GM12891 (cell line): ENCODE results near the gene HOXB5.

ENCODE experiments used
- DNase-seq: peaks from one replicate; pipeline ENCODE4 v3.0.0; 2011; ENCODE audit warnings: low spot score; ENCODE audit not compliant: insufficient read length
- FAIRE-seq: peaks from 2 replicates; lab custom pipeline; 2011; peaks lifted over from hg19 to GRCh38; lab: Jason Lieb, UNC
- PAX5 ChIP-seq: IDR thresholded peaks from 2 replicates; pipeline ENCODE4 v1.6.1; 2011; ENCODE audit warnings: low read length, moderate library complexity, mild to moderate bottlenecking; ENCODE audit not compliant: insufficient read depth, severe bottlenecking
- POLR2A ChIP-seq: IDR thresholded peaks from 2 replicates; pipeline ENCODE4 v1.6.1; 2011; ENCODE audit warnings: low read depth, low read length, control low read depth
- POLR2AphosphoS5 ChIP-seq: IDR thresholded peaks from 2 replicates; pipeline ENCODE4 v1.6.1; 2011; ENCODE audit warnings: low read depth, low read length, control low read depth
- POU2F2 ChIP-seq: IDR thresholded peaks from 2 replicates; pipeline ENCODE4 v1.6.1; 2011; ENCODE audit warnings: low read depth, mild to moderate bottlenecking, control low read depth, low read length, moderate library complexity
- SPI1 ChIP-seq: IDR thresholded peaks from 2 replicates; pipeline ENCODE4 v1.6.1; 2011; ENCODE audit warnings: low read depth, low read length, control low read depth
- TAF1 ChIP-seq: IDR thresholded peaks from 2 replicates; pipeline ENCODE4 v1.6.1; 2011; ENCODE audit warnings: low read depth, low read length, control low read depth

HOXB5 gene

GRCh38 chr17:48596735-48597527 is 3.4 kb upstream of the HOXB5 start:
- no peak for TF ChIP-seq POLR2A
- no peak for TF ChIP-seq SPI1
- TF ChIP-seq POLR2AphosphoS5, result no peak
- no peak for TF ChIP-seq PAX5
- TF ChIP-seq TAF1, result no peak
- no peak for TF ChIP-seq POU2F2
- FAIRE-seq, result peak; percentile 60
- no peak for DNase-seq

DNA sequence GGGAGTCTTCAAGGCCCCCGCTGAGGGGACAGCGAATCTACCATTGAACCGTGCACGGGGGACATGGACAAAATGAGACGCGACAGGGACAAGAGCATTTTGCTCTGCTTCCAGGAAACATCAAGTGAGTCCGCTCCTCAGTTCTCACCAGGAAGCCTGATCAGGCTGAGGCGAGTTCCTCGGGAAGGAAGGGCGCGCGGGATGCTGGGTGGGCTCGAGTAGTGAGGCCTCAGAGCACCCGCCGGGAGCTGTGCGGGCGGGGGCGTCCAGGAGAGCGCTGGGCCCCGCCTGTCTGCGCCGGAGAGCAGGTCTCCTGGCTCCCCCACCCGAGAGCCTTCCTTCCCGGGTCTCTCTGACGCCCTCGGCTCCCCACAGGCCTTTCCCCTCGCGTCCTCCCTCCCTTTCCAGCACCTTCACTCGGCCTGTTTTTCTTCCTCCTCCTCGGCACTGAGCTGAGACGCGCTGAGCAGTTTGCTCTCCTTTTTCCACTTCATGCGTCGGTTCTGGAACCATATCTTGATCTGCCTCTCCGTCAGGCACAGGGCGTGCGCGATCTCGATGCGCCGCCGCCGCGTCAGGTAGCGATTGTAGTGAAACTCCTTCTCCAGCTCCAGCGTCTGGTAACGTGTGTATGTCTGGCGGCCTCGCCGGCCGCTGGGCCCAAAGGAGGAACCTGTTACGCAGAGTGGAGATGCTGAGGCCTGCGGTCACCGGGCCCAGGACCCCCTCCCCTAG is 2.6 kb upstream of the HOXB5 start:
- no peak for DNase-seq
- peak; percentile 63 for FAIRE-seq
- no peak for TF ChIP-seq POLR2A
- TF ChIP-seq SPI1, result no peak
- TF ChIP-seq POU2F2, result no peak
- no peak for TF ChIP-seq TAF1

DNA sequence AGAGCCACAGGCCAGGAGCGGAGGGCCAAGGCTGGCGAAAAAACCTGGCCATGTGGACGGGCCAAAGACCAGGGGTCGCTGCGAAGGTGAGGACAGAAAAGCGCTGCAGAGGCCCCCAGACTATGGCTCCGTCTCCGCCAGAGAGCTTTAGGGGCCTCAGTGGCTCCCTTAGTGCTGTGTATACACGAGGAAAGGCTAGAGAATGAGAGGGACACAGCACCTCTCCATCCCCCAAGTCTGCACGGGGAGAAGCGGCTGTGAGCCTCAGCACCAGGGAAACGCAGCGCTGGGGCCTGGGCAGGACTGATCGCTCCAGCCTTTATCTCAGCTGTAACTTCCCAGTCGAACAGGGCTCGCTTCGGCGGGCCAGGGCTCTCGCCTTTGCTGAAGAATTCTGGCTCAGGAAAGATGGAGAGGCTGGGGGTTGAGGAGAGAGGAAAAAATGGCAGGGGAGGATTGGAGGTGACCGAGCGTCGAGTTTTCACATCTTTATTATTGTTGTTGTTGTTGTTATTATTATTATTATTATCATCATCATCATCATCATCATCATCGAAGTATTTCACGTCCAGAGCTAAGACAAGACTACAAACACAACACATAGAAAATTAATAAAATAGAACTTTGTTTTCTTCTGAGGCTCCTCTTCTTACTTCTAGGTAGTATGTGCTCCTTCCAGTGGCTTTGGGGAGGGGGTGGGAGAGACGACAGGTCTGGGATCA is 1.9 kb upstream of the HOXB5 start:
- FAIRE-seq (no peak), DNase-seq (no peak)
- TF ChIP-seq POLR2A, result no peak
- no peak for TF ChIP-seq POU2F2
- no peak for TF ChIP-seq PAX5
- no peak for TF ChIP-seq SPI1
- no peak for TF ChIP-seq TAF1
- TF ChIP-seq POLR2AphosphoS5, result no peak

GRCh38 chr17:48594538-48595277 is 1.1 kb upstream of the HOXB5 start:
- no peak for FAIRE-seq
- TF ChIP-seq POU2F2, result no peak
- TF ChIP-seq POLR2AphosphoS5, result no peak
- TF ChIP-seq POLR2A, result no peak
- TF ChIP-seq SPI1, result no peak
- no peak for TF ChIP-seq PAX5
- TF ChIP-seq TAF1, result no peak
- DNase-seq, result no peak

DNA sequence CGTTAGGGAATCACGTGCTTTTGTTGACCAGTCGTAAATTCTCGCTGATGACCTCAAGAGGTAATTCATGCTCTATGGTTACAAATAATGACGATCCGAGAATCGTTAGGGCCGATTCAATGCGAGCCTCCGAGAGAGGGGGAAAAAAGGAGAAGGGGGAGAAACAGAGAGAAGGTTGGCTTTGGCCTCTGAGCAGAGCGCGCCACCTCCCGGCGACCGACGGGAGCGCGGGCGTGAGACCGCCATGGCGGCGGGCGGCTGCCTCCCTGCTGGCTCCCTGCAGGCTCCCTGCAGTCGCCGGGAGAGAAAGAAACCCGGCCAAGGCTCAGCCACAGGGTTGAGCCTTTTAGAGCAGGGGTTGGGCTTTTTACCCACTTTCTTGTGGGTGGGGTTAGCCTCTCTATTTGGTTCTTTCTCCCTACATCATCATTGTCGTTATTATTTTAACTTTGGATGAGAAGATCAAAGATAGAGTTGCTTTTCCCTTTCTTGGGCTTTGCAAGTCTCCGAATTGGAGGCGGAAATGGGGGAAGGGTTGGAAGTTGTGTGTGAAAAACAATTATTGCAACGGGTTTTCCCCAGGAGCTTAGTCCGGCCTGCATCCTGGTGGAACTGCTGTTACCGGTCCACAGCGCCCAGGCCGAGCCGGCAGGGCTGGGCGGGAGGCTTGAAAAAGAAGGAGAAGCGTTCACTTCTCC is 410 bp upstream of the HOXB5 start:
- TF ChIP-seq SPI1, result peak; percentile 70
- no peak for TF ChIP-seq TAF1
- DNase-seq, result peak; percentile 87
- peak; percentile 95 for FAIRE-seq

GRCh38 chr17:48592577-48592976 is 1.0 kb downstream of the HOXB5 start:
- FAIRE-seq, result peak; percentile 50
- TF ChIP-seq POLR2AphosphoS5 (no peak), TAF1 (no peak), PAX5 (no peak), SPI1 (no peak), POU2F2 (no peak), POLR2A (no peak)
- DNase-seq, result no peak

- FAIRE-seq (peak; percentile 61), DNase-seq (no peak)
- no peak for TF ChIP-seq POLR2A
- TF ChIP-seq POU2F2, result no peak
- TF ChIP-seq POLR2AphosphoS5, result no peak
- TF ChIP-seq SPI1, result no peak
- TF ChIP-seq TAF1, result no peak
- TF ChIP-seq PAX5, result no peak
These were observed 1.5 kb downstream of the HOXB5 start for GRCh38 chr17:48592057-48592514.

DNA sequence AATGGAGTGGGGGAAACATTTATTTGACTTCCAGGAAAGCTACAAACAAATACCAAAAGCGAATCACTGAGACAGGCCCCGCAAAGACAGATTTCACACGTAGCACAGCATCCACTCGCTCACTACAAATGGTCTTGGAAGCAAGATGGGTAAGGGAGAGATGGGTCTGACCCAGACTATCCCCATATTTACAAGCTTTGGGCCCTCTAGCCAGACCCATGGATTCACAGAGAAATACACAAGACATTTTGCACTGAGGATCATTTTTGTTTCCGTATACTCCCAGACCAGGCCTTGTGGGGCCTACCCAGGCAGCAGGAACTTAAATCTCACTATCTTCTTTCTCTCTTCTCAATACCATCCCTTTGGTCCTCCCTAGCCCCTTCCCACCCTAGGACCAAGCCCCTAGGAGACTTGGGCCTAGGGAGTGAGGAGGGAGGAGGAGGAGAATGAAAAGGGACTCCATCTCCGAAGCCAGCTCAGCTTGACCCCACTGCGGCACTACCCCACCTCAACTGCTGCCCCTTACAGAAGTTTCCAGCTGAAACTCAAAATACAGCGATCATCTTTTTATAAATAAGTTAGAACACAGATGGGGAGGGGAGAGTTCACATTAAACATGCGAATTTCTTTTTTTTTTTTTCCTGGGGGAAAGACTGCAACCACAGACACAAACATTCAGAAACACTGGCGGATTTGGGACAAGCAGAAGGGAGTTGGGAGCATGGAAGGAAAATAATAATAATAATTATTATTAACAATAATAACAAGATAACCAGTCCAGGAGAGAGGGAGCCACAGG is 2.1 kb downstream of the HOXB5 start:
- FAIRE-seq (no peak), DNase-seq (no peak)
- TF ChIP-seq SPI1 (no peak), POLR2A (no peak), POU2F2 (no peak), TAF1 (no peak), PAX5 (no peak), POLR2AphosphoS5 (no peak)
